ENCODE data around the gene PDE7B.

Gene PDE7B

DNA sequence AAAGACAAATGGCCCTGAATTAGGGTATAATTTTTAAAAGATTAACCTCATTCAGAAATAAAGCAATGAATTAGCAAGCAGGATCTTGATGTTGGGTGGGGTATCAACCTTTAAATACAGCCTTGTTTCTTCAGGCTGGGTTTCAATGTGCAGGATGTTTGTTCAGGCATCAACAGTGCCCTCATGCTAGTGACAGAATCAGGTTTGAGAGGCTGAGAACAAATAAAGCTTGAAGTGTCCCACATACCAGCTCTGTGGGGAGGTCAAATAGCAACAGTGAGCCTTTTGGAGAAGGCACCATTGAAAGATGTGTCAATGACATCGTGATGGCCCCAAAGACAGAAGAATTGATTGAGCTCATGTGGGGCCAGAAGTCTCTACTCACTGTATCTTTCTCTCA, 330.4 kb downstream of the PDE7B start (continued):
- TF ChIP-seq, protein P1, sequence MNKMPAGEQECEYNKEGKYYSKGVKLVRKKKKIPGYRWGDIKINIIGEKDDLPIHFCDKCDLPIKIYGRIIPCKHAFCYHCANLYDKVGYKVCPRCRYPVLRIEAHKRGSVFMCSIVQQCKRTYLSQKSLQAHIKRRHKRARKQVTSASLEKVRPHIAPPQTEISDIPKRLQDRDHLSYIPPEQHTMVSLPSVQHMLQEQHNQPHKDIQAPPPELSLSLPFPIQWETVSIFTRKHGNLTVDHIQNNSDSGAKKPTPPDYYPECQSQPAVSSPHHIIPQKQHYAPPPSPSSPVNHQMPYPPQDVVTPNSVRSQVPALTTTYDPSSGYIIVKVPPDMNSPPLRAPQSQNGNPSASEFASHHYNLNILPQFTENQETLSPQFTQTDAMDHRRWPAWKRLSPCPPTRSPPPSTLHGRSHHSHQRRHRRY (tag by site-specific recombination; IDR thresholded peaks at IDR 0.05) = no peak

DNA sequence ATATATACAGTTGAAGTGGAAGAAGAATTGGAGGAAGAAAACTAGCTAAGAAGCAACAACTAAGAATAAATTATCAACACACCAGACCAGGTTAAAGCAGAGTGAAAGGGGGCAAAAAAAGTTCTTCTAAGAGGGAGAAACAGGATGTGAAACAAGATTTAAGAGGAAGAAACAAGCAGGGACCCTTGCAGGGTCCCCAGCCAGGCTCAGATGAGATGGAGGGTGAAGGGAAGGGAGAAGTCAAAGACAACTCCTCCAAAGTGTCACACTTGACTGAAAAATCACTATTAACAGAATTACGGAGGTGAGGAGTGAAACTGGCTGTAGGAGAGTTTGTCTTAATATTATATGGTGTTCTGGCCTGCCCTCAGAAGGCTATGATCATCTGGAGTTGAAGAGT, 333.2 kb downstream of the PDE7B start:
- H3K4me3 ChIP-seq (ENCODE audit: low read depth, low read length) = no peak overlapping the region
- no peaks in the 10 kb centered on the region for H3K9me3 ChIP-seq (ENCODE audit: control insufficient read depth, insufficient read depth, low read depth, low read length)
- ChIA-PET POLR2A (no interaction called here), CTCF (no interaction called here)
- TF ChIP-seq ZNF777 (tag by site-specific recombination; IDR thresholded peaks at IDR 0.05; ENCODE audit: borderline replicate concordance) (no peak), ZNF549 (tag by site-specific recombination; IDR thresholded peaks at IDR 0.05) (no peak), ZNF544 (tag by site-specific recombination; IDR thresholded peaks at IDR 0.05) (no peak), ZNF239 (tag by site-specific recombination; IDR thresholded peaks at IDR 0.05) (no peak), ZBTB7A (tag by site-specific recombination; IDR thresholded peaks at IDR 0.05; ENCODE audit: low read depth) (no peak), ZNF629 (tag by site-specific recombination; IDR thresholded peaks at IDR 0.05) (no peak), ZFP41 (tag by site-specific recombination; IDR thresholded peaks at IDR 0.05; ENCODE audit: borderline replicate concordance) (no peak), ZNF184 (tag by site-specific recombination; IDR thresholded peaks at IDR 0.05) (no peak), IKZF3 (tag by site-specific recombination; IDR thresholded peaks at IDR 0.05) (no peak), ZNF548 (tag by site-specific recombination; IDR thresholded peaks at IDR 0.05) (no peak), ZNF416 (tag by site-specific recombination; IDR thresholded peaks at IDR 0.05) (no peak), ZNF404 (tag by site-specific recombination; IDR thresholded peaks at IDR 0.05) (no peak)
- TF ChIP-seq, protein P2, sequence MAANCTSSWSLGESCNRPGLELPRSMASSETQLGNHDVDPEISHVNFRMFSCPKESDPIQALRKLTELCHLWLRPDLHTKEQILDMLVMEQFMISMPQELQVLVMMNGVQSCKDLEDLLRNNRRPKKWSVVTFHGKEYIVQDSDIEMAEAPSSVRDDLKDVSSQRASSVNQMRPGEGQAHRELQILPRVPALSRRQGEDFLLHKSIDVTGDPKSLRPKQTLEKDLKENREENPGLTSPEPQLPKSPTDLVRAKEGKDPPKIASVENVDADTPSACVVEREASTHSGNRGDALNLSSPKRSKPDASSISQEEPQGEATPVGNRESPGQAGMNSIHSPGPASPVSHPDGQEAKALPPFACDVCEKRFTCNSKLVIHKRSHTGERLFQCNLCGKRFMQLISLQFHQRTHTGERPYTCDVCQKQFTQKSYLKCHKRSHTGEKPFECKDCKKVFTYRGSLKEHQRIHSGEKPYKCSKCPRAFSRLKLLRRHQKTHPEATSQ (tag by site-specific recombination; IDR thresholded peaks at IDR 0.05) = no peak
- TF ChIP-seq, protein P3, sequence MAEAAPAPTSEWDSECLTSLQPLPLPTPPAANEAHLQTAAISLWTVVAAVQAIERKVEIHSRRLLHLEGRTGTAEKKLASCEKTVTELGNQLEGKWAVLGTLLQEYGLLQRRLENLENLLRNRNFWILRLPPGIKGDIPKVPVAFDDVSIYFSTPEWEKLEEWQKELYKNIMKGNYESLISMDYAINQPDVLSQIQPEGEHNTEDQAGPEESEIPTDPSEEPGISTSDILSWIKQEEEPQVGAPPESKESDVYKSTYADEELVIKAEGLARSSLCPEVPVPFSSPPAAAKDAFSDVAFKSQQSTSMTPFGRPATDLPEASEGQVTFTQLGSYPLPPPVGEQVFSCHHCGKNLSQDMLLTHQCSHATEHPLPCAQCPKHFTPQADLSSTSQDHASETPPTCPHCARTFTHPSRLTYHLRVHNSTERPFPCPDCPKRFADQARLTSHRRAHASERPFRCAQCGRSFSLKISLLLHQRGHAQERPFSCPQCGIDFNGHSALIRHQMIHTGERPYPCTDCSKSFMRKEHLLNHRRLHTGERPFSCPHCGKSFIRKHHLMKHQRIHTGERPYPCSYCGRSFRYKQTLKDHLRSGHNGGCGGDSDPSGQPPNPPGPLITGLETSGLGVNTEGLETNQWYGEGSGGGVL (tag by site-specific recombination; IDR thresholded peaks at IDR 0.05) = no peak
- H3K4me1 ChIP-seq (ENCODE audit: control insufficient read depth, insufficient read depth, low read length) = no peaks in the 10 kb centered on the region
- no peak overlapping the region for H3K27ac ChIP-seq (ENCODE audit: extremely low read depth, low read depth, low read length)
- H3K36me3 ChIP-seq (ENCODE audit: control insufficient read depth in 2 of 2, insufficient read depth in 1 of 2, low read length in 2 of 2) = no peaks in the 10 kb centered on the region

DNA sequence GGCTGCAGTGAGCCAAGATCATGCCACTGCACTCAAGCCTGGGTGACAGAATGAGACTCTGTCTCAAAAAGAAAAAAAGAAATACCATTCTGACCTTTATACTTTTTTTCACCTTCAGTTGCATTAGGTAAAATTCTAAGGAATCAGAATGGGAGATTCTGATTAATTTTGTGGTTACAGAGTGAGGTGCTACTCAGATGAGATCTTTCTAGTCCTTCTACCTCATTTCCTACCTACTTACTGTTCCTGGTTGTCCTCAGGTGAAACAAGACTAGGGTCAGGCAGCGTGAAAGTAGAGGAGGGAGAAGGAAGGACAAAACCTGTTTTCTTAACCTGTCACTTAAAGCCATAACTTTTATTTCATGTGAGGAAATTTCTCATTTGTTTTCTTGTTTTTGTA, 334.9 kb downstream of the PDE7B start:
- ChIA-PET POLR2A (no interaction called here), CTCF (no interaction called here)
- Histone ChIP-seq H3K27ac (ENCODE audit: extremely low read depth, low read depth, low read length) (no peak overlapping the region), H3K4me3 (ENCODE audit: low read depth, low read length) (no peak overlapping the region), H3K36me3 (ENCODE audit: control insufficient read depth in 2 of 2, insufficient read depth in 1 of 2, low read length in 2 of 2) (no peaks in the 10 kb centered on the region), H3K4me1 (ENCODE audit: control insufficient read depth, insufficient read depth, low read length) (no peaks in the 10 kb centered on the region), H3K9me3 (ENCODE audit: control insufficient read depth, insufficient read depth, low read depth, low read length) (no peaks in the 10 kb centered on the region)
- TF ChIP-seq, protein P4, sequence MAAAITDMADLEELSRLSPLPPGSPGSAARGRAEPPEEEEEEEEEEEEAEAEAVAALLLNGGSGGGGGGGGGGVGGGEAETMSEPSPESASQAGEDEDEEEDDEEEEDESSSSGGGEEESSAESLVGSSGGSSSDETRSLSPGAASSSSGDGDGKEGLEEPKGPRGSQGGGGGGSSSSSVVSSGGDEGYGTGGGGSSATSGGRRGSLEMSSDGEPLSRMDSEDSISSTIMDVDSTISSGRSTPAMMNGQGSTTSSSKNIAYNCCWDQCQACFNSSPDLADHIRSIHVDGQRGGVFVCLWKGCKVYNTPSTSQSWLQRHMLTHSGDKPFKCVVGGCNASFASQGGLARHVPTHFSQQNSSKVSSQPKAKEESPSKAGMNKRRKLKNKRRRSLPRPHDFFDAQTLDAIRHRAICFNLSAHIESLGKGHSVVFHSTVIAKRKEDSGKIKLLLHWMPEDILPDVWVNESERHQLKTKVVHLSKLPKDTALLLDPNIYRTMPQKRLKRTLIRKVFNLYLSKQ (tag by site-specific recombination; IDR thresholded peaks at IDR 0.05; ENCODE audit: borderline replicate concordance) = no peak
- TF ChIP-seq ZNF707 (tag by site-specific recombination; IDR thresholded peaks at IDR 0.05) = no peak
- no peak for TF ChIP-seq ZFP3 (tag by site-specific recombination; IDR thresholded peaks at IDR 0.05; ENCODE audit: low read depth)
- no peak for TF ChIP-seq ZFP69B (tag by site-specific recombination; IDR thresholded peaks at IDR 0.05)
- TF ChIP-seq, protein P5, sequence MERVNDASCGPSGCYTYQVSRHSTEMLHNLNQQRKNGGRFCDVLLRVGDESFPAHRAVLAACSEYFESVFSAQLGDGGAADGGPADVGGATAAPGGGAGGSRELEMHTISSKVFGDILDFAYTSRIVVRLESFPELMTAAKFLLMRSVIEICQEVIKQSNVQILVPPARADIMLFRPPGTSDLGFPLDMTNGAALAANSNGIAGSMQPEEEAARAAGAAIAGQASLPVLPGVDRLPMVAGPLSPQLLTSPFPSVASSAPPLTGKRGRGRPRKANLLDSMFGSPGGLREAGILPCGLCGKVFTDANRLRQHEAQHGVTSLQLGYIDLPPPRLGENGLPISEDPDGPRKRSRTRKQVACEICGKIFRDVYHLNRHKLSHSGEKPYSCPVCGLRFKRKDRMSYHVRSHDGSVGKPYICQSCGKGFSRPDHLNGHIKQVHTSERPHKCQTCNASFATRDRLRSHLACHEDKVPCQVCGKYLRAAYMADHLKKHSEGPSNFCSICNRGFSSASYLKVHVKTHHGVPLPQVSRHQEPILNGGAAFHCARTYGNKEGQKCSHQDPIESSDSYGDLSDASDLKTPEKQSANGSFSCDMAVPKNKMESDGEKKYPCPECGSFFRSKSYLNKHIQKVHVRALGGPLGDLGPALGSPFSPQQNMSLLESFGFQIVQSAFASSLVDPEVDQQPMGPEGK (tag by site-specific recombination; IDR thresholded peaks at IDR 0.05) = no peak
- TF ChIP-seq ZNF555 (tag by site-specific recombination; conservative IDR thresholded peaks at IDR 0.05) = no peak
- TF ChIP-seq, protein P6, sequence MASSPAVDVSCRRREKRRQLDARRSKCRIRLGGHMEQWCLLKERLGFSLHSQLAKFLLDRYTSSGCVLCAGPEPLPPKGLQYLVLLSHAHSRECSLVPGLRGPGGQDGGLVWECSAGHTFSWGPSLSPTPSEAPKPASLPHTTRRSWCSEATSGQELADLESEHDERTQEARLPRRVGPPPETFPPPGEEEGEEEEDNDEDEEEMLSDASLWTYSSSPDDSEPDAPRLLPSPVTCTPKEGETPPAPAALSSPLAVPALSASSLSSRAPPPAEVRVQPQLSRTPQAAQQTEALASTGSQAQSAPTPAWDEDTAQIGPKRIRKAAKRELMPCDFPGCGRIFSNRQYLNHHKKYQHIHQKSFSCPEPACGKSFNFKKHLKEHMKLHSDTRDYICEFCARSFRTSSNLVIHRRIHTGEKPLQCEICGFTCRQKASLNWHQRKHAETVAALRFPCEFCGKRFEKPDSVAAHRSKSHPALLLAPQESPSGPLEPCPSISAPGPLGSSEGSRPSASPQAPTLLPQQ (tag by site-specific recombination; IDR thresholded peaks at IDR 0.05) = no peak
- TF ChIP-seq, protein P7, sequence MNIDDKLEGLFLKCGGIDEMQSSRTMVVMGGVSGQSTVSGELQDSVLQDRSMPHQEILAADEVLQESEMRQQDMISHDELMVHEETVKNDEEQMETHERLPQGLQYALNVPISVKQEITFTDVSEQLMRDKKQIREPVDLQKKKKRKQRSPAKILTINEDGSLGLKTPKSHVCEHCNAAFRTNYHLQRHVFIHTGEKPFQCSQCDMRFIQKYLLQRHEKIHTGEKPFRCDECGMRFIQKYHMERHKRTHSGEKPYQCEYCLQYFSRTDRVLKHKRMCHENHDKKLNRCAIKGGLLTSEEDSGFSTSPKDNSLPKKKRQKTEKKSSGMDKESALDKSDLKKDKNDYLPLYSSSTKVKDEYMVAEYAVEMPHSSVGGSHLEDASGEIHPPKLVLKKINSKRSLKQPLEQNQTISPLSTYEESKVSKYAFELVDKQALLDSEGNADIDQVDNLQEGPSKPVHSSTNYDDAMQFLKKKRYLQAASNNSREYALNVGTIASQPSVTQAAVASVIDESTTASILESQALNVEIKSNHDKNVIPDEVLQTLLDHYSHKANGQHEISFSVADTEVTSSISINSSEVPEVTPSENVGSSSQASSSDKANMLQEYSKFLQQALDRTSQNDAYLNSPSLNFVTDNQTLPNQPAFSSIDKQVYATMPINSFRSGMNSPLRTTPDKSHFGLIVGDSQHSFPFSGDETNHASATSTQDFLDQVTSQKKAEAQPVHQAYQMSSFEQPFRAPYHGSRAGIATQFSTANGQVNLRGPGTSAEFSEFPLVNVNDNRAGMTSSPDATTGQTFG (tag by site-specific recombination; IDR thresholded peaks at IDR 0.05; ENCODE audit: borderline replicate concordance) = no peak

Data from HEK293 (cell line).